Esophagus muscularis mucosa (tissue), 4 donors: ENCODE data around the gene NTF4.
"Not testable (repeated sequence)": the region's sequence is repeated elsewhere in the genome, so short reads cannot be mapped to it uniquely, and the experiment has no call there.

Experiments used
- CTCF ChIP-seq, 3 experiments: fragments of 200-600 bp in 2 of 3; fragments of 450-650 bp in 1 of 3; sonication (generic) in 2 of 3; IDR thresholded peaks; one replicate each; pipeline ENCODE4 v1.5.1; 2017 to 2019; ENCODE audit warnings: antibody characterized with exemption in 3 of 3, mild to moderate bottlenecking in 2 of 3, moderate library complexity in 1 of 3
- EP300 ChIP-seq: sonication (generic); formaldehyde crosslinking; IDR thresholded peaks from one replicate; pipeline ENCODE4 v1.6.1; 2017; ENCODE audit warnings: antibody characterized with exemption
- POLR2A ChIP-seq: fragments of 450-650 bp; IDR thresholded peaks from one replicate; pipeline ENCODE4 v1.6.1; 2017; ENCODE audit warnings: antibody characterized with exemption, moderate library complexity, mild to moderate bottlenecking, low read depth
- POLR2AphosphoS5 ChIP-seq, 2 donors: sonication (generic); formaldehyde crosslinking; IDR thresholded peaks; one replicate each; pipeline ENCODE4 v1.6.1; 2017; ENCODE audit warnings: antibody characterized with exemption in 2 of 2

- TF ChIP-seq CTCF (IDR thresholded peaks at IDR 0.05); POLR2A; EP300; POLR2AphosphoS5 (IDR thresholded peaks at IDR 0.05): not testable (repeated sequence)
Measured at GRCh38 chr19:49049834-49050233, 14.8 kb downstream of the NTF4 start.
